Stimulated activated CD8-positive, alpha-beta memory T cell treated with anti-CD3 and anti-CD28 coated beads, Interleukin-4, amount 100 ng/mL, for 48 hours (primary cell): Measurements from ENCODE around the gene NME7.
"Not testable (repeated sequence)": the region's sequence is repeated elsewhere in the genome, so short reads cannot be mapped to it uniquely, and the experiment has no call there.

Experiments used
- DNase-seq: peaks from one replicate; pipeline ENCODE4 v3.0.0-alpha.2; 2020

Gene NME7, protein sequence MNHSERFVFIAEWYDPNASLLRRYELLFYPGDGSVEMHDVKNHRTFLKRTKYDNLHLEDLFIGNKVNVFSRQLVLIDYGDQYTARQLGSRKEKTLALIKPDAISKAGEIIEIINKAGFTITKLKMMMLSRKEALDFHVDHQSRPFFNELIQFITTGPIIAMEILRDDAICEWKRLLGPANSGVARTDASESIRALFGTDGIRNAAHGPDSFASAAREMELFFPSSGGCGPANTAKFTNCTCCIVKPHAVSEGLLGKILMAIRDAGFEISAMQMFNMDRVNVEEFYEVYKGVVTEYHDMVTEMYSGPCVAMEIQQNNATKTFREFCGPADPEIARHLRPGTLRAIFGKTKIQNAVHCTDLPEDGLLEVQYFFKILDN

DNA sequence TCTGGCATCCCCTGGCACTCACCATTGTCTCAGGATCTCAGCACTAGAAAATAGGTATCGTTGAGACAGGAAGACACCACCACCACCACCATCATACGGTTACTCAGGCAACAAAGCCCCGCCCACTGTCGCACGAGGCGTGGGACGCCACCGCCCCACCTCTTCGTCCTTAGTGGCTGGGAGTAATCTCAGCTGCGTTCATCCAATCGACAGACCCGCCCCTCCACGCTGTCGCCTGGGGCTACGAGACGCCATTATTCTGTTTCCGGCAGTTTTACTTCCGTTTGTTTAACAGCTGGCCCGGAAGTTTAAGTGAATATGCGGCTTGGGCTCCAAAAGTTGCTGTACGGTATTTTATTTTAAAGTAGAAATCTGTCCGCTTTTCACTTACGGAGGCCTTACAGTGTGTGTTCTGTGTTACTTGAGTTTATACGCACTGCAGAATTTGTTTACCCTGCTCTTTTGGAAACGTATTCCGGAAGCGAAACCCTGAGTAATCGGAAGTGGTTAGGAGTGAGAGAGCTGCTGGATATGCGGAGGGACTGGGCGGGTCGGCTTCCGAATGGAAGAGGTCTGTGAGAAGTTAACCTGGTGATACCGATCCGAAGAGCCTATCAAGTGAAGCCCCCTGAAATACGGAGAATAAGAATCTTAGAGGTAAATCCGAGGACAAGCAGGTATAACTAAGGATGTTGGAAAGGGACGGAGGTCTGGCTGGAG is at the start of gene NME7, which contains the start of gene BLZF1:
TSS of gene NME7 (minus strand) at position 112 of the 720 bp plus-strand sequence. CDS start at position 25, 87 bp downstream.
TSS of gene BLZF1 (plus strand) at position 510 of the 720 bp plus-strand sequence. CDS start 1,328 bp downstream, outside the sequence.
- peak; percentile 98 for DNase-seq

DNA sequence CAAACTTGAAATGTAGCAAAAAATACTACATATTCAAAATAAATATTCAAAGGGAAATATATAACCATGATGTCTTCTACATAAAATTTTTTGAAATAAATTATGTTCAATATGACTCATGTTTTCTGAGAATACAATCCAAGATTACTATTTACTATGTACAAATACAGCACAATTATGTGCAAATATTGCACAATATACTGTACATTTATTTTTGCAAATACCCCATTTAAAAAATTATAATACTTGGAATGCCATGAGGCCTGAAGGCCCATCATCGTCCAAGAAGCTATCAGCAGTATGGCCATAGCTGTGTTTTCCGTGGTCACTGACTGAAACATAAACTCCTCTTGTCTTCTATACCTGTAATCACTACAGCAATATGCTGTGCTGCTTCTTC is 47.4 kb upstream of the NME7 start:
- DNase-seq, result no peak

DNA sequence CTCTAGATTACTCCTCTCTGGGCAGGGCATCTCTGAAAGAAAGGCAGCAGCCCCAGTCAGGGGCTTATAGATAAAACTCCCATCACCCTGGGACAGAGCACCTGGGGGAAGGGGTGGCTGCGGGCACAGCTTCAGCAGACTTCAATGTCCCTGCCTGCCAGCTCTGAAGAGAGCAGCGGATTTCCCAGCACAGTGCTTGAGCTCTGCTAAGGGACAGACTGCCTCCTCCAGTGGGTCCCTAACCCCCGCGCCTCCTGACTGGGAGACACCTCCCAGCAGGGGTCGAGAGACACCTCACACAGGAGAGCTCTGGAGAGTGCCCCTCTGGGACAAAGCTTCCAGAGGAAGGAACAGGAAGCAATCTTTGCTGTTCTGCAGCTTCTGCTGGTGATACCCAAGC is 40.7 kb upstream of the NME7 start:
- DNase-seq, result not testable (repeated sequence)

DNA sequence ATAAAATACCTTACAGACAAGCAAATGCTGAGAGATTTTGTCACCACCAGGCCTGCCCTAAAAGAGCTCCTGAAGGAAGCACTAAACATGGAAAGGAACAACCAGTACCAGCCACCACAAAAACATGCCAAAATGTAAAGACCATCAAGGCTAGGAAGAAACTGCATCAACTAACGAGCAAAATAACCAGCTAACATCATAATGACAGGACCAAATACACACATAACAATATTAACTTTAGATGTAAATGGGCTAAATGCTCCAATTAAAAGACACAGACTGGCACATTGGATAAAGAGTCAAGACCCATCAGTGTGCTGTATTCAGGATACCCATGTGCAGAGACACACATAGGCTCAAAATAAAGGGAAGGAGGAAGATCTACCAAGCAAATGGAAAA is 35.0 kb upstream of the NME7 start:
- not testable (repeated sequence) for DNase-seq

DNA sequence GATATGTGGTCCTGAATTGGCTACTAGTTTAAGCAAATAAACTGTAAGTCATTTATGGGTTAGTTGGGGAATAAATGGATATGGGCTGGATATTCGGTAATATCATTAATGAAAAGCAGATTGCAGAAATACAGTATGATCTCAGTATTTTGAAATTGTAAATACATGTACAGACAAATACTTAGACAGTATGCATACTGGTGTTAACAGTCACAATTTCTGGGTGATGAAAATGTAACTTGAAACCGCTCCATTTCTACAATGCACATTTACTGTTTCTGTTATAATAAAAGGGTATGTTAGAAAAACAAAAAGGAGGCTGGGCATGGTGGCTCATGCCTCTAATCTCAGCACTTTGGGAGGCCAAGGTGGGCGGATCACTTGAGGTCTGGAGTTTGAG is 28.4 kb upstream of the NME7 start:
- no peak for DNase-seq

DNA sequence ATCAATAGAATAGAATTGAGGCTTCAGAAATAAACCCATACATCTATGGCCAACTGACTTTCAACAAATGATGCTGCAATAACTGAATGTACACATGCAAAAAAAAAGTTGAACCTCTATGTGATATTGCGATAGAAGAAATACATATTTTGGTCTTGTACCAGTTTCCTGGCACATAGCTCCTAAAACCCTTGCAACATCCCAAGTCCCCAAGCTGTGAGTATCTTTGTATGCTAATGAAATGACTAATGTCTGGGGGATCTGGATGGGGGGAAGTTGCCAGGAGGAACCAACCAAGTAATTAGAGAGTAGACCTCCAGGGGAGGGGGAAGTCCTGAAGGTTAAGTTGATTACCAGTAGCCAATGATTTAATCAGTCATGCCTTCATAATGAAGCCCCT is 24.8 kb upstream of the NME7 start:
- DNase-seq, result no peak

DNA sequence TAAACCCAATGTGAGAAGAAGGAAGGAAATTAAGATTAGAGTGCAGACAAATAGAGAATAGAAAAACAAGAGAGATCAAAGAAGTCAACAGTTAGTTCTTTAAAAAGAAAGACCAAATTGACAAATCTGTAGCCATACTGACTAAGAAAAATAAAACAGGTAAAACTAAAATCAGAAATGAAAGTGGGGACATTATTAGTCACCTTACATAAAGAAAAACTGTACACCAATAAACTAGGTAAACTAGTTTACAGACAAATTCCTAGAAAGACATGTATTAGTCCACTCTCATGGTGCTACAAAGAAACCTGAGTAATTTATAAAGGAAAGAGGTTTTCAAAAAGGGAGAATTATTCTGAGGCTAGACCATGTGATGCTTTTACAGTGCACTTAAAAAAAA is 22.7 kb upstream of the NME7 start:
- no peak for DNase-seq

DNA sequence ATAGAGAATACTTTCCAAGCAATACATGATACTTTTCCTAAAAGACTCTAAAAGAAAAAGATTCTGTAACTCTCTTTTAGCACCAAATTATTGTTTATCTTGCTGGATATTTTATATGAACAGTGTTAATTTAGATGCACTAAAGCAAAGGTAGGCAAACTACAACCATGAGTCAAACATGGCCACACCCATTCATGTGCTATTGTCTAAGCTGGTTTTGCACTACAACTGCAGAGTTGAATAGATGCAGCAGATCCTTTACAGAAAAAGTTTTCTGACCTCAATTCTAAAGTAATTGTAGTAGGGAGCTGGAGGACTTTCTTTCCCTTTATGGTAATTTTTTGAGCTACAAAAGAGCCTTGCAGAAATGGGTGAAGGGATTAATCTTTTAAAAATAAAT is 19.8 kb upstream of the NME7 start:
- DNase-seq, result no peak

DNA sequence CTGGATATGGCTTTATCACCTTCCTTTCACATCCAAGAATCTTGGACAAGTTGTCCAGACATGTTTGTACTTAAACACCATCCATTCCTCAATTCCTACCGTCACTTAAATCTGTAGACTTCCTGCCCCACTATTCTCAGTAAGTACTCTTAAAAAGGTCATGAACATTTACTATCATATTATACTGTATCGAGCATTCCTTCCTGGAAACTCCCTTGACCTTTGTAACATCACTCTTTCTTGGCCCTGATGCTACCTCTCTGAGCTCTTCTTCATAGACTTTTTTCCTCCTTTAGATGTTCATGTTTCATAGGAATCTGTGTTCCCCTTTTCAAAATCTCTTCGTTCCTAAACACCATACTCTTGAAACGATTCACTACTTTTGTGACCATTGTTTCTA is 15.9 kb upstream of the NME7 start:
- no peak for DNase-seq

DNA sequence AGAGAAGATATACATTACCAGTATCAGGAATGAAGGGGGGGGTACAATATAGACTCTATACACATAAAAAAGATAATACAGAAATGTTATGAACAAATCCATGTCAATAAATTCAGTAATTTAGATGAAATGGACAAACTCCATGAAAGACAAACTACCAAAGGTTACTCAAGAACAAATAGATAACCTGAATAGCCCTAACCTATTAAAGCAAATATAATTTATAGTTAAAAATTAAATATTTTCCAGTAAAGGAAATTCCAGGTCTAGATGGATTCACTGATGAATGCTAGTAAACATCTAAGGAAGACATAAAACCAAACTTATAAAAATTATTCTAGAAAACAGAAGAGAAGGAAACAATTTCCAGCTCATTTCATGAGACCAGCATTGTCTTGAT is 13.6 kb upstream of the NME7 start:
- no peak for DNase-seq

DNA sequence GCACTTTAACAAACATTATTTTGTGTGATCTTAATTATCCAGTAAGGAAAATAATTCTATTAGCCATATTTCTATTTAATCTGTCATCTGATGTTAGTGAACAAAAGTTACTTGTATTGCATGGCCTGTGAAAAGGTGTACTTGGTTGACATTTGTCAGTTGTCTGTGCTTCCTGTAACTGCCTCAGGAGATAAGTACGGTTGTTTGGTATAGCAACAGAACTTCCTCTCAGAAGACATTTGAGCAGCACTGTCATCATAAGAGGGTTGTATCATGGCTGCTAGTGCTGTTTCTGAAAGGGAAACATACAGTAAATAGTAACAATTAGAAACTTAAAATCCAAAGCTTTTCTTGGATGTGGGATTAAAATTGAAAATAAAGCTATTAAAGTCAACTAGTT is 3.8 kb upstream of the NME7 start:
- DNase-seq, result no peak

DNA sequence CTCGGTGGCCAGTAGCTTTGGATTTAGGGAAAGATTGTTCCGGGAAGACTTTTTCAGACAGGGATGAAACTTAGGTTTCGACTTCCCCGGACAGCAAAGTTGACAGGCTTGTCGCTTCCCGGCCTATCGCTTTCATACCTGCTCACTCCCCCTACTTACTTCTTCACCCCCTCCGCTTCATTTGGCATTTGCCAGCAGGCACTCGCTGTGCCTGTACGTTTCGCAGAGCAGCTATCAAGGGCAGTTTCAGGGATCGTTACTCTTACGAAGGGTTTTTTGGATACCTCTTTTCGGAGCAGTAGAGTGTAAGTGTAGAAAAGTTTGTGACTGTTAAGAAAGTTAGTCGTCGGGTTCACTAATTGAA is 791 bp upstream of the NME7 start:
- peak; percentile 41 for DNase-seq

DNA sequence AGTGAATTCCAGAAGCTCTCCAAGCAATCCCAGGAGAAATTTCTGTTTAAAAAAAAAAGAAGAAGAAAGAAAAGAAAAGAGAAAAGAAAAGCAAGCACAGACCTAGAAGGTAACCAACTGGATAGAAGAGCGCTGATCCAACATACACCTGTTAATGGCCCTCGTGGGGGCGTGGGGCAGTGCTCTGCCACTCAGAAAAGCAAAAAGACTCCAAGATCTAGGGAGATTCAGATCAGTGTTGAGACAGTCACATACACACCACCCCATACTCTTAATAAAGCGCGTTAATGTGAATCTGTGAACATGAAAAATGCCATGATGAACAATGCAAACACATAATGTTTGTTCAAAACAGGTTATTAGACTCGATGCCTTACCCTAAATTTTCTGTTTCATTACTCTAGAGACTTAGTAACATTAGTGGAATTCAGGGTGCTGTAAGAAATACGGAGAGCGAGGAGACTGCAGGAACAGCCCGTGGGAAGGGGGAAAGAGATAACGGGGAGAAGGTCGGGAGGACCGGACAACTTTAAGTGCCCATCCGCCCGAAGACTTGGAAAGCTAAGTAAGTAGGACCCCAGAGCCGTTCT is 406 bp downstream of the NME7 start:
- DNase-seq, result no peak

DNA sequence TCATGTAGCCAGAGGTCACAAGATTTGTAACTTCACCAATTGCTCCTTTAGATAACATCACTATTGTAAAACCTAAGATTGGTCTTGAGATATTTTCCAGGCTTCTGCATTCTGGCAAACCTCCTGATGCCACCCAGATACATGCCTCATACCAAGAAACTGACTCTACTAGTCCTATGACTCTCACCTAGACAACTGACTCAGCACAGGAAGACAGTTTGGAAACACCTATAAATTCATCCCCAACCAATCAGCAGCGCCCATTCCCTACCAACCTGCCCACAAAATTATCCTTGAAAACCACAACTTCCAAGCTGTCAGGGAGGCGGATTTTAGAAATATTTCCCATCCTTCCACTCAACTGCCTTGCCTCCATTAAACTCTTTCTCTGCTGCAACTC is 2.6 kb downstream of the NME7 start:
- no peak for DNase-seq

DNA sequence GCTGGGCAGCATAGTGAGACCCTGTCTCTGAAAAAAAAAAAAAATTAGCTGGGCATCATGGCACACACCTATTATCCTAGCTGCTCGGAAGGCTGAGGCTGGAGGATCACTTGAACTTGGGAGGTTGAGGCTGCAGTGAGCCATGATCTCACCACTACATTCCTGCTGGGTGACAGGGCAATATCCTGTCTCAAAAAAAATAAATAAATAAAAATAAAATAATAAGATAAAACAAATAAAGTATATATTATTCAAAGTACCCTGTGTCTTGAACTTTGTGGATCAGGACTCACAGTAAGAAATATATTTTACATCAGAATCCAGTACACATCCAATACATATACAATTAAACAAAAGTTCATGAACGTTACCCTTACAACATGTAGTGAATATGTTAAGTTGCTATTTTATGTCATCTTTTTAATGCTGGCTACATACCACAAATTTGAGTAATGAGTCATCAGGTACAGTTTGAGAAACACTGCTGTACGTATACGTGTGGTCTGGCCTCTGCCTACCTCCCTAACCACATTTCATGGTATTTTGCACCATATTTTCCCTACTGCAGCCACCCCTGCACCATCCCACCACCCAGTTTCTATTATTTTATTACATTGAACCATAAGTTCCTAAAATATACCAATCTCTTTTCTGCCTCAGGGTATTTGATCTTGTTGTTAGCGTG is 4.4 kb downstream of the NME7 start:
- DNase-seq, result no peak

DNA sequence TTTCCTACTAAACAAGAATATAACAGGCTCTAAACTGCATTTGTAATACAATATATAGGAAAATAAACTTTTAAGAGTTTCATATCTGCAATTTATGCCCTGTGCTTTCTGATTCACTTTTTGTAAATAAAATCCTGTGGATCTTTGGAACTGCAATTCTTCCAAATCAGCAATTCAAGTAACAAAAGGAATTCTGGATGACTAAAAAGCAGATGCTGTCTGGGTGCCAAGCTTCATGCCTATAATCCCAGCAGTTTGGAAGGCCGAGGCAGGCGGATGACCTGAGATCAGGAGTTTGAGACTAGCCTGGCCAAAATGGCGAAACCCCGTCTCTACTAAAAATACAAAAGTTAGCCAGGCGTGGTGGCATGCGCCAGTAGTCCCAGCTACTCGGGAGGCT is 6.3 kb downstream of the NME7 start:
- DNase-seq, result no peak

DNA sequence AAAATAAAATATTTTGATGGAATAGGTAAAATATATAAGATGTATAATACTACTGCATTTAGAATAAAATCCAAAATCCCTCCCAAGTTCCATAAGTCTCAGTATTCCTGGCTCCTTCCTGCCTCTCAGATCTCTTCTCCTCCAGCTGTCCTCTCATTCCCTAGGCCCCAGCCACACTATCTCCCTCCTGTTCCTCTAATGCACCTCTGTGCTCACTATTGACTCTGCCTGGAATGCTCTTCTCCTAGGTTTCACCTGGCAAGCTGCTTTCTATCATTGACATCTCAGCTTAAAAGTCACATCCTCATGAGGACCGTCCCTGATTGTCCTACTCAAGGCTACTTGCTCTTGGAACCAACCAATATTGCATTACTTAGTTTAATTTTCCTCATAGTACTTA is 7.2 kb downstream of the NME7 start:
- DNase-seq, result no peak

DNA sequence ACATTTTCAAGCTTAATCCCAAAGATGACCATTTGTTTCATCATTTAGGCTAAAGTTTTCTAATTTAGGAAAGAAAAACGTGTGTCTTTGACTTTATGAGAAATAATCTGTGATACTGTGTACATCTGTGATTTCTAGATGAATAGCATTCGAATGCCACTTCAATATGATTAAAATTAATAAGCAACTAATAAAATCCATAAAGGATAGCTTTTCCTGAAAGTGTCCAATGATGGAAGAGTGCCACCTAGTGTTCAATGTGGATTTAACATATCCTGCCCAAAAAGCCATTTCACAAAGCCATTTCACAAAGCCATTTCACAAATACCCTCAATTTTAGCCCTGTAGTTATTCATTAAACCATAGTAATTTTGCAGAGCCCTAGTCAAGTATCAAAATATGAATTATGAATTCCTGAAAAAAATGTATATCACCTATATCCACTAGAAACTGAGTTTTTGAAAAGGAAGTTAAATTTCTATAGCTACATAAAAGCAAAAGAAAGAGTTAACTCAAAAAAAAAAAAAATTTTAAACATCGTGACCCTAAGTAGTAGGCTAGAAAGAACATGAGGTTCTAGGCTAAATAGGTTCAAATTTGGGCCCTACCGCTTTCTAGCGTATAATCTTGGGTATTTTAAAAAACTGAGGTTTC is 19.1 kb downstream of the NME7 start:
- no peak for DNase-seq

DNA sequence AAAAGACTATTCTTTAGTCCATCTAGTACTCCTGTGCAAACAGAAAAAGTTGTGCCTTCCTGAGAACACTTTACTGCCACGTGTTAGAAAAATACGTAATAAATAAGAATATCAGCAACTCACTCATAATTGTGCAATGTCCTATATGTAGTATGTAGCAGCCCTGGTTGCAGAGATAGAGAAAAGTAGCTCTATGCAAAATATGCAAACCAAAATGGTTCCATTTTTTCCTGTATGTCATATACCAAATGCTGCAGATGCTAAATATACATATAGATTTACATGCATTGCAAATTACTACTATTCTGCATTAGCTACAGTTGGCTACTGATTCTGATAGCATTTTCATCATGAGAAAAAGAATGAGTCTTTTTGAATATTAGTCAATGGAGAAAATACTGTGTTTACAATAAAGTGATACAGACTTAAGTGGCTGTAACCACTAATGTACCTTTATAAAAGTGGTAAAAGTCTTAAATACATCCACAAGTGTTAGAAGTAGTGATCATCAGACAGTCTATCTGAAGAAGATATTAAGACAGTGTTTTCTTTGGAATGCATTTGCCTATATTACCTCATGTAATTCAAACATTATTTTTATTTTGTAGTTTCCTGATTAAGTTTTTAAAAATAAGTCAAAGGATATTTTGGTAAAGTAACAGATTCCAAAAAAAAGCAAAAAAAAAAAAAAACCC is 19.8 kb downstream of the NME7 start:
- DNase-seq, result no peak

DNA sequence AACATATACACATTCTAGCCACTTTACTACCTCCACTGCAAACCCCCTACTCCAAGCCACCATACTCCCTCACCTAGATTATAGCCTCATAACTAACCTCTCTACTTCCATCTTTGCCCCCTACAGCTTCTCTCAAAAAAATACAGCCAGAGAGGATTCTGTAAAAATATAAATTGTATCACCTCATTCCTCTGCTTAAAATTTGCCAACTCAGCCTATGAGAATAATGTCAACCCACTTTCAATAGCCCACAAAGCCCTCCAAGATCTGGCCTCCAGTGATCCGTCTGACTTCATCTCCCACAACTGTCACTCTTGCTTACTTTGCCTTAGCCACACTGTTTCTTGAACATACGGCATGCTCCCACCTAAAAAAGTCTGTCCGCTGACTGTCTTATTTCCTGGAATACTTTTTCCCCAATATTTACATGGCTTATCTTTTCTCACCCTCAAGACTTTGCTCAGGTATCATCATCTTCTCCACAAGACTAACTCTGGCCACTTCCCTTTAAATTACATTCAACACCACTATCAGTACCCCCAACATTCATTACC is 21.5 kb downstream of the NME7 start:
- DNase-seq, result no peak

DNA sequence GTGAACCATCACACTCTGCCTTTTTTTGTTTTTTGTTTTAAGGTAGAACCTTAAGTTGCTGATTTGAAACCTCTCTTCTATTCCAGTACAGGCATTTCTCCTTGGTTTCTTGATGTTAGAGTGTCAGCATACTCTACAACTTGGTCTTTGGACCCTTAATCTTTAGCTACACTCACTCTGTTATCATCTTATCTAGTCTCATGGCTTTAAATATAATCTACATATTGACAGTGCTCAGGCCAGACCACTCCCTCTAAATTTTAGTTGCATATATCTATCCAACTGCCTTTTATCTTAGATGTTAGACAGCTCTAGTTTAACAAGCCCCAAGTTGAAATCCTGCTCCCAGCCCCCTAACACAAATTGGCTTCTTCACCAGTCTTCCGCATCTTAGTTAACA is 22.1 kb downstream of the NME7 start:
- DNase-seq, result no peak

DNA sequence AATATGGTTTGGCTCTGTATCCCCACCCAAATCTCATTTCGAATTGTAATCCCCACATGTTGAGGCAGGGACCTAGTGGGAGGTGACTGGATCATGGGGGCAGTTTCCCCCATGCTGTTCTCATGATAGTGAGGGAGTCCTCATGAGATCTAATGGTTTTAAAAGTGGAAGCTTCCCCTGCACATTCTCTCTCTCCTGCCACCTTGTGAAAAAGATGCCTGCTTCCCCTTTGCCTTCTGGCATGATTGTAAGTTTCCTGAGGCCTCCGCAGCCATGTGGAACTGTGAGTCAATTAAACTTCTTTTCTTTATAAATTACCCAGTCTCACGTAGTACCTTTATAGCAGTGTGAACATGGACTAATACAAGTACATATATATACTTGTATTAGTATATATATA is 25.5 kb downstream of the NME7 start:
- not testable (repeated sequence) for DNase-seq
